Activated naive CD4-positive, alpha-beta T cell treated with Interleukin-2 at 50 U/mL for 16 hours (primary cell): ENCODE measurements around the gene TNRC18.

Experiments
- DNase-seq: peaks from one replicate; pipeline ENCODE4 v3.0.0-alpha.2; 2020

Gene TNRC18

DNA sequence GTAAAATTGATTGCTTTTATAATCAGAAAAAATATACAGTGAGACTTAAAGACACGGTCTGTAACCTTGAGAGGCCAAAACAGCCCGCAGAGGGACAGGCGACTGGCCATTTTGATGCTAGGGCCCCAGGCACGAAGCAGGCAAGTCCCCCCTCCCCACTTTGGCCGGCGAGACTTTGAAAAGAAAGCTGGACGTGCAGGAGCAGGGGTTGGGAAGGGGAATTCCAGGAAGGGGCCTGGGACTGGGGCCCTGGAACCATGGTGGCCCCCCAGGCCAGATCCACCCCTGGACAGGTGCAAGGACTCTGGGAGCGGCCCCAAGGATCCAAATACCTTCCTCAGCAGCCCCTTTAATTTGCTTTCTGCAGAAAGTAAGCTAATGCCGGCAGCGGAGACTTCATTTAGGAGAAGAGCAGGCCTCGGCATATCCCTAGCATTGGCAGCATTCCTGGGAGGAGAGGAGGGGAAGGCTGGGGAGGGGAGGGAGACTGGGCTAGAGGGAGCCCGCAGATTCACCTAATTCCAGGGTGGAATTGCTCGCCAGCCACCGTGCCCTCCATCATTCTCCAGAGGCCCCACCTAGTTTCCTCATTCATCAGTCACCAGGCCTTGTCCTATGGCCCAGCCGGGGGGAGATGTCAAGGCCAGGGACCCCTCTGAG lies 24.9 kb upstream of the TNRC18 start:
- DNase-seq = no peak

DNA sequence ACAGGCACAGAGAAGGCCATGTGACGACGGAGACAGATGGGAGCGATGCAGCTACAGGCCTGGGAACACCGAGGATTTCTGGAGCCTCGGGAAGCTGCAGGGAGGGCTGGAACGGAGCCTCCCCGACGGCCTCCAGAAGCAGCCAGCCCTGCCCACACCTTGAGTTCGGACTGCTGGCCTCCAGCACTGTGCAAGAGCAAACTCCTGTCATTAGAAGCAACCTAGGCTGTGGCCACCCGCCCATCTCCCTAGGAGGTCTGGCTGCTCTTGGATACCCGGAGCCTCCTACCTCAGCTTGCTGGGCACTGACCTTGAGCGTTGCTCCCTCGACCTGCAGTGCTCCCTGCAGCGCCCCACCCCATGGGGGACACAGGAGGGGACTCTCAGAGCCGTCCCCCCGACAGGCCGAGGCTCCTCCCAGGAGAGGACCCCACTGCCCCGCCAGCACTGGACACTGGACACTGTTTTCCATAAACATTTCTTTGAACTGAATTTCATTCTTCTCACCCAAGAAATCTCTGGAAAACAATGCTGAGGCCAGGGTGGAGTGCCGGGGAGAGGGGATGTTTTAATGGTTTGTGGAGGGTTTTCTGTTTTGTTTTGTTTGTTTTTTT lies 22.5 kb upstream of the TNRC18 start:
- DNase-seq = no peak

DNA sequence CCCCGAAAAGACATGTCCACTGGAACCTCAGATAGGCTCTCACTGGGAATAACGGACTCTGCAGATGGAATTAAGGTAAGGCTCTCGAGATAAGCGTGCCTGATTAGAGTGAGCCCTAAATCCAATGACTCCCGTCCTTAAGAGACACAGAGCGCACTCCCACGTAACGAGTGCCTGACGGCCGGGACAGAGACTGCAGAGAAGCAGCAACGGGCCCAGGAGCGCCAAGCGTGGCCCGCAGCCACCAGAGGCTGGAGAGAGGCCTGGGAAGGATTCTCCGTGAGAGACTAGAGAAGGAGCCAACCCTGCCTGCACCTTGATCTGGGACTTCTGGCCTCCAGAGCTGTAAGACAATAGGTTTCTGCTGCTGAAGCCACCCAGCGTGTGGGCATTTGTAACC lies 20.0 kb upstream of the TNRC18 start:
- no peak for DNase-seq

DNA sequence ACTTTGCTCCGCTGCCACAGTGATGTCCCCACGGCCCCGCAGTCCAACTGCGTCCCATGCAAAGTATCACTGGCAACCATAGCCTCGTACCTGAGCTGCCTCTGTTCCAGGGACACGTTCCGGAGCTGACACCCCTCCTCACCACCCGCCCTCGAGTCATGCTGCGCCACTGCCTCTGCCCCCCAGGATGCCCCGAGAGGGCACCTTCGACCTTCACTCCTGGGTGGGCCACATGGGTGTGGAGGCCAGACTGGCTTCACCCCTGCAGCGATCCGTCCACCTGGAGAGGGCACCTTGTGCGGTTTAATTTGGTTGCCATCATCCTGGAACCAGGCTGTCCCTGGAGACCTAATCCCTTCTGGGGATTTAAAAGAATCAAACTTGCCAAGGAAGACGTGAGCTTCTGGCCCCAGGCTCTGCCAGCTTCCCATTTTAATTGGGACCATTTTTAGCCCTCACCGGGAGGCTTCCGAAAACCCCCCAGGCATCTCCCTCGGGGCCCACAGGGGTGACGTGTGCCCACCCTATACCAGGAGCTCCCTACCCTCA lies 19.2 kb upstream of the TNRC18 start:
- DNase-seq = no peak

DNA sequence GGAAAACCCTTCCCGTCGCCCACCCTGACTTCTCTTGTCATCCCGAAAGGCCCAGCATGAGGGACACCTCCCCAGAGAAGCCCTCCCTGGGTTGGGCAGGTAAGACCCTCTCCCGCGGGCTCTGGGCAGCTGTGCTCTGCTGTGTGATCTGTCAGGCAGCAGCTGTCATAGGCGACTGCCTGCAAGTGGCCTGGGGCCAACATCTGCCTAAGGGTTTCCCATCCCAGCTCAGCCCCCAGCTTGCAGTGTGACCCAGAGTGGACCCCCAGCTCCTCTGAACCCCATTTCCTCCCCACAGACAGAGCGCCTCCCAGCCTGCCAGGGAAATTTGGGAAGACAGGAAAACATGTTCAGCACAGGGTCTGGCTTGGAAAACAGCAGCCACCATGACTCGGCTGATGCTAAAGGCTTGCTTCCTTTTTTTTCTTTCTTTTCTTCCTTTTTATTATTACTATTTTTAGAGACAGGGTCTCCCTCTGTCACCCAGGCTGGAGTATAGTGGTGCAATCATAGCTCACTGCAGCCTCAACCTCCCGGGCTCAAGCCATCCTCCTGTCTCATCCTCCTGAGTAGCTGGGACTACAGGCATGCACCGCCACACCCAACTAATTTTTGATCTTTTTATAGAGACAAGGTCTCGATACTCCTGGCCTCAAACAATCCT lies 18.3 kb upstream of the TNRC18 start:
- DNase-seq = no peak

DNA sequence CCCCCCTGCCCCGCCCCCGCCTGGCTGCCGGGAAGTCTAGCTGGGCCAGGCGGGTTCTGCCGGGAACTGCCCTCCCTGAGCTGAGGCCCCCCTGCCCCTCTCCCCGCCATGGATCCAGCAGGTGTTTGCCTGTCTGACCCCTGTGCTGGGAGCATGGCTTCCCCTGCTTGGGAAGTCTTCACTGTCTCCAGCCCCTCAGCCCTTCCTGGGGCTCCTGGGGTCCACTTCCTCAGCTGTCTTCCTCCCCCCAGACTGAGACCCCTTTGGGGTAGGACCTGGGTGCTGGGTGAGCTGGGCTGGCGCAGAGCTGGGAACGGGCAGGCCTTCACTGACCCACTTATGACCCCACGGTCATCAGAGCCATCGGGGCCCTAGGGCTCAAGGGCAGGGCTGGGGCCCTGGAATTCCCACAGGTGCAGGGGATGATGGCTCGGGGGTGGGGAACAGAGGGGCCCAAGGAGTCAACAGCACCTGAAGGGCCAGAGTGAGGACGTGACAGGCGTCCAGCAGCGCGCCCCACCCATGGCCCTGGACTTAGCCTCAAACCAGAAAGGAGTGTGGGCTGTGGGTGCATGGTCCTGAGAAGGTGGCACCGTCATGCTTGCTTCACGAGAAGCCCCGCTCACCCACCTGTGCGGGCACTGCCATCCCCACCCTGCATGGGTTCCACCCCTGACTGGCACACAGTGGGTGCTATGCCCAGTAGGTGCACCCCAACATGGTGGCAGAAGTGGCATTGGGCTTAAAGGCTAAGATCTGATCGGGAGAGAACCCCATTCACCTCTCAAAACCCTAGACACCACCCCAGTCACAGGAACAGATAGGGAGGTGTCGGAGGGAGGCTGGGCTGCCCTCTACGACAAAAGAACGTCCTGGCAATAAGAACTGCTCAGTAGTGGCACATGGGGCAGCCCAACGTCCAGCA lies 16.2 kb upstream of the TNRC18 start:
- no peak for DNase-seq

DNA sequence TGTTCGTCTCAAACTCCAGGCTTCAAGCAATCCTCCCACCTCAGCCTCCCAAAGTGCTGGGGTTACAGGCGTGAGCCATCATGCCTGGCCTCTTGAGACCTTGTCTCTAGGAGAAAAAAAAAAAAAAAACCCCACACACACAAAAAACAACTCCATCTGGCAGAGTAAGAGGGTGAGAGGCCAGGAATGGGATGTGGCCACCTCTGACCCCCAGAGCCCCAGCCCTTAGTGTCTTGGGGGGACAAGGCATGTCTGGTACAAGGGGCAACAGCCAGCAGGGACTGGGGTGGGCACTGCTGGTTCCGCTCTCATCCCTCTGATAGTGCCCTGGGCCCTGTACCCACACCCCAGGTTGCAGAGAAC lies 15.6 kb upstream of the TNRC18 start:
- no peak for DNase-seq

DNA sequence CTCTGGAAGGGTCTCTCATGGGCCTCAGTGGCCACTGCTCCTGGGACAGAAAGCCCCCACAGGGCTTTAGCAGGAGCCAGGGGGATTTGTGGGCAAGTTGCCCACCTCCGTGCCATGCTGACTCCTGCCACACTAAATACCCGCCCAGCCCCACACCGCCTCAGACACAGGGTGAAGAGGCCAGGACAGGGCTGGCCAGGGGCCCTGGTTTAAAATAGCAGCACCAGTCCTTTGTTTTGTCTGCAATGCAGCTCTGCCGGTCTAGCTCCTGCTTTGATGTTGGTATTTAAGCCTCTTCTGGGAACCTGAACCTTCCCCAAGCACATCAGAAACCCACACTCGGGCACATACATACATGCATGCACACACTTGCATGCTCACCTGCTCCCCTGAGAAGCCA lies 14.4 kb upstream of the TNRC18 start:
- no peak for DNase-seq

DNA sequence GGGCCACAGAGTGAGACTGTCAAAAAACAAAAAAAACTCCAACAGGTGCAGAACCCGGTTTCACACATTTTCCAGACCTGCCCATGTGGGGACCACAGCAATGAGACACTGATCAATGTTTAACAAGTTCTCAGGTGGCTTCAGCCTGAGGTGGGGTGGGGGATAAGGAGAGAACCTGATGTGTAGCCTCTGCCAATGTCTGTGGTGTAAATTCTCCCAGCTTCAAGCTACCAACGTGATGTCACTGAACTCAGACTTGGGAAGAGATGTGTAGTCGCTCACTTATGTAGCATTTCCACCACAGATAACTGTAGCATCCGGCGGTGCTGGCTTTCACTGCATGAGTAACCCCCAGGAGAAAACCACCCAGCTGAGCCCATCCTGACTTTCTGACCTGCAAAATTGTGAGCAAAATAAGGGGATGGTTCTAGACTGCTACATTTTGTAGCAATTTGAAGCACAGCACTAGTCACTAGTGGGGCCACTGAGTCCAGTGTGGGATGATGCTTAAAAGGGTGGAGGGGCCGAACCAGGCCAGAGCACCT lies 13.8 kb upstream of the TNRC18 start:
- DNase-seq = no peak

DNA sequence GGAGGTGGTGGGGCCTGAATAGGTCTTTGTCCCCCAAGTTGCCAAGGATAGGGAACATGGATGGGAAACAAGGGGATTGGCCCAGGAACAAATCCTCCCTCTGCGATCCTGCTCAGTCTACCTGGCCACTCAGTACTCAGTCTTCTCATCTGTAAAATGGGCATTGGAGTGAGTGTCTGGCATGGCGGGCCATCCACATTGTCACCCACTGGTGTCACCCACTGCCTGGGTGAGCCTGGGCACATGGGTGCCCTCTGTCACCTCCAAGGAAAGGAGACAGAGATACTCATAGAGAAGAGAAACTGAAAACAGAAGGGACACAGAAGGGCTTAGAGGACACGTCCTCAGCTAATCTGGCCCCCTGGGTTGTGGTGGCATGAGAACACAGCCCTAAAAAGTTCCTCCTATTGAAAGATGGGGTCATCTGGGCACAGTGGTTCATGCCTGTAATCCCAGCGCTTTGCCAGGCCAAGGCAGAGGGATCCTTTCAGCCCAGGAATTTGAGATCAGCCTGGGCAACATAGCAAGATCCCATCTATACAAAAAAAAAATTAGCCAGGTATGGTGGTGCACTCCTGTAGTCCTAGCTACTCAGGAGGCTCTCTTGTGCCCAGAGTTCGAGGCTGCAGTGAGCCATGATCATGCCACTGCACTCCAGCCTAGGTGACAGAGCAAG lies 12.5 kb upstream of the TNRC18 start:
- DNase-seq = no peak

DNA sequence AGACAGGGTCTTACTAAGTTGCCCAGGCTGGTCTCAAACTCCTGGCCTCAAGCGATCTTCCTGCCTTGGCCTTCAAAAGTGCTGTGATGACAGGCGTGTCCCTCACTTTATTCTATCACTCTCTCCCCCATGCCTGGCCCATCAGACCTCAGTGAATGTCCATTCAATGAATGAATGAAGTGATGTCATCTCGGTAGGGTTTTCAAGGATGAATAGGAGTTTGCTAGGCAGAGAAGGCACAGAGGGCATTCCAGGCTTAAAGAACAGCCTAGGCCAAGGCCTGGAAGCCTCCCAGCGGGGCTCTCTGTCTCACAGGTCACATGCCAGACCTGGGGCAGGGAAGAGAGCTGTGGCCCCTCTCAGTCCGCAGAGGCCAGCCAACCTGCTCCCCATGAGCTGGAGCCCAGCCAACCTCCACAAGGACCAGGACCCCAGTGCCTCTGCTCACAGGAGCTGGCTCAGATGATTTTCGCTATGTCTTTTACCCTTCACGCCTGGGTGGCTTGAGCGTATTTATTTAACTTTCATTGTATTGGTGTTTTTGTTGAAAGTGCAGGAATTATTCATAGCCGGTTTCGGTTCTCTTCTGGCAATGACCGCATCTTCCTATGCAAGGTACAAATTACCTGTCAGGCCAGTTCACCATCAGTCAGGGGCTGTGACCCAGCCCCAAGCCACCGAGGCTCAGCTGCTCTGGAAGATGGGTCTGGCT lies 11.8 kb upstream of the TNRC18 start:
- DNase-seq = no peak

DNA sequence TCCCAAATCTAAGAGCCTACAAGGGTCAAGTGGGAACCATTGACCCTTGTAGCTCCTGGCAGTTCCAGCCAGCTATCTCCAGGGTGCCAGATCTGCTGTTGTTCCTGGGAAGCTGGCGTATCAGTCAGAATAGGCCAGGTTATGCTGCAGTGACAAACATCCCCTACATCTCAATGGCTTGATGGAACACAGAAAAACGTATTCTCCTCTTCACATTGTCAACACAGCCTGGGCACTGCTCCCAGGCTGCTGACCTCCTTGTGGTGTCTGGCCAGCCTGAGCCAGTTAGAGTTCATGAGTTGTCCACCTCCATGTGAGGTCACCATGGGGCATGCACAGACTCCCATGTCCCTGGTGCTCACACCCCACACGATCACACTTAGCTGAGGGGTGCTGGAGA lies 9.5 kb upstream of the TNRC18 start:
- no peak for DNase-seq

DNA sequence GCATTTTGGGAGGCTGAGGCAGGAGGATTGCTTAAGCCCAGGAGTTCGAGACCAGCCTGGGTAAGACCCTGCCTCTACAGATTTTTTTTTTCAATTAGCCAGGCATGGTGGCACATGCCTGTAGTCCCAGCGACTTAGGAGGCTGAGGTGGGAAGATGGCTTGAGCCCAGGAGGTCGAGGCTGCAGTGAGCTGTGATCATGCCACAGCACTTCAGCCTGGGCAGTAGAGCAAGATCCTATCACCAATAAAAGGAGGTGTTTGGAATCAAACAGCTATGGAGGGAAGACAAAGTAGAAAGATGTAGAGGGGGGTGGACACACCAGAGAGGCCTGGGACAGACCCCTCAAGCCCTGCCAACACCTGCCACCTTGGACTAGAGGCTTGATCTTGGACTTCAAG lies 9.1 kb upstream of the TNRC18 start:
- DNase-seq = no peak

DNA sequence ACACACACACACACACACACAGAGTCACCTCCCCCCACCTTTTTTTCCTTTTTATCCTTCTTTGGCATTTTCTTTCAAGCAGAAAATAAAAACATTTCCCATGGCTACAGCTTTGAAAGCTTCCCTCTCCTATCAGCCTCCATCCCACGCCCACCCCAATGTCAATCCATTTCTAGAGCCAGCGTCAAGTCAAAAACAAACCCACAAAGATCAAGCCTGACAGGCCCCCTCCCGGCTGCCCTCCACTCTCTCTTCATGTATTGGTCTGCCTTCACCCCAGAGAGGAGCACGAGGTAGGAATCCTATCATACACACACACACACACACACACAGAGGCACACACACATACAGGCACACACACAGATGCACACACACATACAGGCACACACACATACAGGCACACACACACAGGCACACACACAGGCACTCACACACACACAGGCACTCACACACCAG lies 8.0 kb upstream of the TNRC18 start:
- DNase-seq = no peak

DNA sequence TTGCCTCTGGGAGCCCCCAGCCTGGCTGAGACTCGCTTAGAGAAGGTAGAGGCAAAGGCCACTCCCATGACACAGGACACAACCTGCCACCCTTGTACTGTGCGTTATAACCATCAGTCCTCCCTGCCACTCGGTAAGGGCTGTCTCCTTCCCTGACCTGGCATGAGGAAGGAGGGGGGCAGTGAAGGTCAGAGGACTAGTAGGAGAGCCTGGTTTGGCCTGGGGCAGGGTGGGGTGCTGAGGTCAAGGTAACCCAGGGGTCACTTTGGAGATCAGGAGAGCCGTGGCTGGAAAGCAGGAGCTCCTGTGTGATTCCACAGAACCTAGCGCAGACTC lies 6.9 kb upstream of the TNRC18 start:
- DNase-seq = no peak

DNA sequence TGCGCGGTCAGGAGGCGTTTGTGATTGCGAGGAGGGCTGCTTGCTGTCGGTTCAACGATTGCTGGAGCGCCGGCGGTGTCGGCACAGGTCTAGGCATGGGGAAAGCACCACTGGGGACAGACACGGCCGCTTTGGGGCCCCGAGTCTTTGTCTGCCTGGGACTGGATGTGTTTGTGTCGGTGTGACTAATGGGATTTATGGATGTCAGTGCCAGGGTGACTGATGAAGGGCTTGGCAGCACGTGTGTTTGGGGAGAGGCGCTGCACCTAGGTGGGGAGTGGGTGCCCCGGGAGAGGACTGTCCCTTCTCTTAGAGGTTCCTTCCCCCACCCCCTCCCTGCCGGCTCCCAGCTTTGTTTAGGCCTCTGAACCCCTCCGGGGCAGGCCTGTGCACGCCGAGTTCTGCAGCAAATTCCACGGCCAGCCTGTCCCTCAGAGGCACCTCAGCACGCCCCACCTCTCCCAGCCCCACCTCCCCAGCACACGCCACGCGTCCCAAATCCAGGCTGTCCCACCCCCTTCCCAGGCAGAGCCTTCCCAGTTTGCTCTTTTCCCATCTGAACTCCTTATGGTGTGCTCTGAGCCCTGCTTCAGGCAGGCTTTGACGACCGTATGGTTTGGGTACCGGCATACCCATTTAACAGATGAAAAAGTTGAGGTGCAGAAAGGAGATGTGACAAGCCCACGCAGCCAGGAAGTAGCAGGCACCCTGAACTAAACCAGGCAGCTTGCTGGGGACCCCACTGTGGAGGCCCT lies 6.4 kb upstream of the TNRC18 start:
- no peak for DNase-seq

DNA sequence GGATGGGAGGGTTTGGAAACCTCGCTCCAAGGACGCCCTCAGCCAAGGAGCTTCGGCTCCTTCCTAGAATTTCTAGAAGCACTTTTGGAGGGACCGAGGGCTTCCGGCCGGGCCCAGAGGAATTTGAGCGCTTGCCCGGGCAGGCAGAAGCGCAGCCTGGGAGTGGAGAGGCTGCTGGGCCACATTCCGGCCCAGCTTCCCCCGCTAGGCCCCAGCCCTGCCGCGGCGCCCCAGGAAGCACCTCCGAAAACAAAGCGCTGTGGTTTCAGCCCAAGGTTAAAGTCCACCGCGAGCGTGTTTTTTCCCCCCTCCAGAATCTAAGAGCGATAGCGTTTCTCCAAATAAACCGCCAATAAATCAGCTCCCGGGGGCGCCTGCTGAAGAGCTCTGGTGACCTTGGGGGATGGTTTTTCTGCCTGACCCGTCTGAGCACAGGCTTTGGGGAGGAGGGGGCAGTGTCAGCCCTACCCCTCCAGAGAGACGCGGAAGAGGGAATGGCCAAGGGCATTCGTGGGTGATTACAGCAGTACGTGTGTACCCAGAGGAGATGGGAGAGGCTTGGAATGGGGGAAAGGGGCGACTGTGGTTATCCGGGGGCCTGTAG lies 5.7 kb upstream of the TNRC18 start:
- no peak for DNase-seq

DNA sequence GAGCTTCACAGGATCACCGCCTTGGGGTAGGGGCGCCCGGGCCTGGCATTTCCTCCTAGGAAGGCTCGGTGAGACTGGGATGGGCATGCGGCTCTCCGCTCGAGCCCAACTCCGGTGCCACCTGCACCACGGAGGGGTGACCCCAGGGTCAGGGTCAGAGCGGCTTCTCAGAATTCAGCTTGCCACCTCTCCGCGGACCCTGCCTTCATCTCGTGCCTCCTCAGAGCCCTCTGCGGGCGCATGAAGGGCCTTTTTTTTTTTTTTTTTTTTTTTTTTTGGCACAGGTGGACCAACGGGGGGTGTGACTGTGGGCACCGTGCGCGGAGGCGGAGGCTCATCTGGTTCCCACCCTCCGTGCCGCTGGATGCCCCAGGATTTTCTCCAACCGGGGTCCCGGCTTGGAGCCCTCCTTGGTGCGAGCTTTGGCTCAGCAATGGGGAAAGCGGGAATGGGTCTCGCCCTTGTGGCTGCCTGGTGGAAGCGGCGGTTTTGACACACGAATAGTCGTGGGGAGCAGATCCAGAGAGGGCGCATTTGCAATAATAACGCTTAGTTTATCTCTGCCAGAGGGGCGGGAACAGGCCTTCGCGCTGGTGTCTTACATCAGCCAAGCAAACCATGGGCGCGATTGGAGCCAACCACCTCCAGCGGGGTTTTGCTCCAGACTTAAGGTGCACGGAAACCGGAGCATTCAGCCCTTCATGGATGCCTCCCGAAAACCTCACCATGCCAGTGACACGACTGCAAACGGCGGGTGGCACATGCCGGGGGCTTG lies 5.0 kb upstream of the TNRC18 start:
- DNase-seq = no peak

DNA sequence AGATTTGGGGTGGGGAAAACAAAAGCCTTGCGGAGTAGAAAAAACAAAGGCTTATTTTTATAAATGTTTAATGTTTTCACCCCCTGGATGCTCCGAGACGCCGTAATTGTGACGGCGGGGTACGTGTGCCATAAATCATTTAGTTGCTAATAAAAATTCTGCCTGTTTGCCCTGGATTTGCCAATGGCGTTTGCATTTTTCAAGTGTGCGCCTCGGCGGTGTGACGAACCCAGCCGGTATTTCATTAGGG lies 2.5 kb upstream of the TNRC18 start:
- DNase-seq = no peak
